Measurements from ENCODE around the gene ANKS3. TPM values are rescaled to one million over a fixed set of nuclear protein-coding genes. Genes with fewer than 3 reads are reported as not detected.

The ANKS3 gene, protein sequence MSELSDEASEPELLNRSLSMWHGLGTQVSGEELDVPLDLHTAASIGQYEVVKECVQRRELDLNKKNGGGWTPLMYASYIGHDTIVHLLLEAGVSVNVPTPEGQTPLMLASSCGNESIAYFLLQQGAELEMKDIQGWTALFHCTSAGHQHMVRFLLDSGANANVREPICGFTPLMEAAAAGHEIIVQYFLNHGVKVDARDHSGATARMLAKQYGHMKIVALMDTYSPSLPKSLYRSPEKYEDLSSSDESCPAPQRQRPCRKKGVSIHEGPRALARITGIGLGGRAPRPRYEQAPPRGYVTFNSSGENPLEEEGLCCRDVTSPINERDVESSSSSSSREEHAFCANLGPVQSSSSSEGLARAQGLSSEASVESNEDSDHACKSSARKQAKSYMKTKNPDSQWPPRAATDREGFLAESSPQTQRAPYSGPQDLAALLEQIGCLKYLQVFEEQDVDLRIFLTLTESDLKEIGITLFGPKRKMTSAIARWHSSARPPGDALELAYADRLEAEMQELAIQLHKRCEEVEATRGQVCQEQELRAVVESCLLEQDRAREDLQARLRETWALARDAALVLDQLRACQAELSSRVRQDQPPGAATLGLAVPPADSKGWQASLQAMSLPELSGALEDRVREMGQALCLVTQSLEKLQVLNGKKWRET
- total RNA-seq, result 13.3 and 16.8 TPM in 2 replicates

- peak; percentile 91 for DNase-seq (ENCODE audit: low read depth)
- peaks cover 3% of the 10 kb centered on the region for H3K36me3 ChIP-seq (ENCODE audit: control insufficient read depth, insufficient read depth, low read length)
- no peaks in the 10 kb centered on the region for H3K27me3 ChIP-seq (ENCODE audit: control insufficient read depth, insufficient read depth, low read length)
- H3K4me3 ChIP-seq (ENCODE audit: low read depth, low read length), result peak within 1 kb of the TSS; percentile 98
- no peak for FAIRE-seq
- TF ChIP-seq CTCF (IDR thresholded peaks at IDR 0.05; ENCODE audit: insufficient read depth, low read length, severe bottlenecking), result no peak
Measured at GRCh38 chr16:4734063-4734729, at the start of gene ANKS3, which contains the start of gene DNAAF8. Gene ANKS3 (minus strand): TSS chr16:4734271. CDS start chr16:4730149, 4,122 bp downstream. Gene DNAAF8 (plus strand): TSS chr16:4734537. CDS start chr16:4736515, 1,978 bp downstream.

GRCh38 chr16:4783251-4783950 lies 49.3 kb upstream of the ANKS3 start:
- FAIRE-seq (no peak), DNase-seq (ENCODE audit: low read depth) (no peak)
- Histone ChIP-seq H3K4me3 (ENCODE audit: low read depth, low read length) (no peak overlapping the region), H3K36me3 (ENCODE audit: control insufficient read depth, insufficient read depth, low read length) (no peaks in the 10 kb centered on the region), H3K27me3 (ENCODE audit: control insufficient read depth, insufficient read depth, low read length) (no peaks in the 10 kb centered on the region)
- no peak for TF ChIP-seq CTCF (IDR thresholded peaks at IDR 0.05; ENCODE audit: insufficient read depth, low read length, severe bottlenecking)

- no peak for TF ChIP-seq CTCF (IDR thresholded peaks at IDR 0.05; ENCODE audit: insufficient read depth, low read length, severe bottlenecking)
- FAIRE-seq, result no peak
- no peaks in the 10 kb centered on the region for H3K27me3 ChIP-seq (ENCODE audit: control insufficient read depth, insufficient read depth, low read length)
- no peak overlapping the region for H3K4me3 ChIP-seq (ENCODE audit: low read depth, low read length)
- no peaks in the 10 kb centered on the region for H3K36me3 ChIP-seq (ENCODE audit: control insufficient read depth, insufficient read depth, low read length)
- DNase-seq (ENCODE audit: low read depth), result peak; percentile 43
Measured at GRCh38 chr16:4780235-4780634, 46.2 kb upstream of the ANKS3 start.

- no peak for DNase-seq (ENCODE audit: low read depth)
- no peak for TF ChIP-seq CTCF (IDR thresholded peaks at IDR 0.05; ENCODE audit: insufficient read depth, low read length, severe bottlenecking)
- Histone ChIP-seq H3K36me3 (ENCODE audit: control insufficient read depth, insufficient read depth, low read length) (no peaks in the 10 kb centered on the region), H3K4me3 (ENCODE audit: low read depth, low read length) (no peak overlapping the region), H3K27me3 (ENCODE audit: control insufficient read depth, insufficient read depth, low read length) (no peaks in the 10 kb centered on the region)
- FAIRE-seq, result no peak
Measured at GRCh38 chr16:4778050-4778392, 44.0 kb upstream of the ANKS3 start.

- no peak for FAIRE-seq
- Histone ChIP-seq H3K4me3 (ENCODE audit: low read depth, low read length) (no peak overlapping the region), H3K36me3 (ENCODE audit: control insufficient read depth, insufficient read depth, low read length) (no peaks in the 10 kb centered on the region), H3K27me3 (ENCODE audit: control insufficient read depth, insufficient read depth, low read length) (no peaks in the 10 kb centered on the region)
- DNase-seq (ENCODE audit: low read depth), result no peak
- TF ChIP-seq CTCF (IDR thresholded peaks at IDR 0.05; ENCODE audit: insufficient read depth, low read length, severe bottlenecking), result no peak
Measured at GRCh38 chr16:4777339-4778049, 43.4 kb upstream of the ANKS3 start.
